ENCODE results near the gene TCF7L1.
"Not testable (repeated sequence)": the region's sequence is repeated elsewhere in the genome, so short reads cannot be mapped to it uniquely, and the experiment has no call there.

Gene TCF7L1

GRCh38 chr2:85291425-85292023 is 158.3 kb downstream of the TCF7L1 start:
- no peak for DNase-seq

GRCh38 chr2:85302121-85302520 is 168.9 kb downstream of the TCF7L1 start:
- no peak for DNase-seq

DNA sequence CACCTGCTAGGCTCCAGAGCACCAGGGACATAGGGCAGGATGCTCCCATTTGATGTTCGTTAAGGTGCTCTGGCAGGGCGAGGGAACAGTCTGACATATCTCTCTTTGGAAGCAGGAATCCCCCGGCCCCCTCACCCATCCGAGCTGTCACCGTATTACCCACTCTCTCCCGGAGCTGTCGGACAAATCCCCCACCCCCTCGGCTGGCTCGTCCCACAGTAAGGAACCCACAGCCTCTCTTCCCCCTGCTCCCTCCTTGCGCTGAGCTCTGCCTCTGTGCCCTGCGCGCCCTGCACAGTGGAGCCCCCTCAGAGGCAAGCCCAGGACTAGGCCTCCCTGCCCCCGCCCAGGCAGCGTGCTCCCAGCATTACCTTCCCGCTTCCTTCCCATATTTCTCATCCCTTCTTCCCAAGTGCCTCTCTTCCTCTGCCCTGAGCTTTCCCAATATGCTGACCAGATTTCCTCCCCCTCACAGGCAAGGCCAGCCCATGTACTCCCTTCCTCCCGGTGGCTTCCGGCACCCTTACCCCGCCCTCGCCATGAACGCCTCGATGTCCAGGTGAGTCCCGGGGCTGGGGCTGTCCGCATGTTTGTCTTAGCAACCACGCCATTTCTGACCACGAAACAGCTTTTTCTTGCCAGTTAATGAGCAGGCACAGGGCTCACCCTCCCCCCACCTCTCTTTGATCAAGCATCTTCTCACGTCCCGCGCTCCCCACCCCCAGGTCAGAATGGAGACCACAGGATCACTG is 170.8 kb downstream of the TCF7L1 start:
- no peak for DNase-seq

- no peak for DNase-seq
Measured at GRCh38 chr2:85307527-85307897, 174.3 kb downstream of the TCF7L1 start.

DNA sequence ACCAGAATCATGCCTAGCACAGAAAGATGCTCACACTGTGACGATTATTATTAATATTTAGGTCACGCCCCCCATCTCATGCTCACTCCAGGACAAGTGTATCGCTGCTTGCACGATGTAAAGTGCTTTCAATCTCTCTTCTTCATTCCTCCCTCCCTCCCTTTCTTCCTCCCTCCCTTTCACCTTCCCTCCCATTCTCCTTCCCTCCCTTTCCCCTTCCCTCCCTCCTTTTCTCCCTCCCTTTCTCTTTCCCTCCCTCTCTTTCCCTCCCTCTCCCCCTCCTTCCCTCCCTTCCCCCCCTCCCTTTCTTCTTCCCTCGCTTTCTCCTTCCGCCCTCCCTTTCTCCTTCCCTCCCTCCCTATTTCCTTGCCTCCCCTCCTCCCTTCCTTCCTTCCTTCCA is 175.0 kb downstream of the TCF7L1 start:
- no peak for DNase-seq

GRCh38 chr2:85308896-85309555 is 175.8 kb downstream of the TCF7L1 start:
- DNase-seq: peak; percentile 82

- DNase-seq: no peak
Measured at GRCh38 chr2:85309699-85310321, 176.6 kb downstream of the TCF7L1 start.

- no peak for DNase-seq
Measured at GRCh38 chr2:85310330-85310729, 177.1 kb downstream of the TCF7L1 start.

DNA sequence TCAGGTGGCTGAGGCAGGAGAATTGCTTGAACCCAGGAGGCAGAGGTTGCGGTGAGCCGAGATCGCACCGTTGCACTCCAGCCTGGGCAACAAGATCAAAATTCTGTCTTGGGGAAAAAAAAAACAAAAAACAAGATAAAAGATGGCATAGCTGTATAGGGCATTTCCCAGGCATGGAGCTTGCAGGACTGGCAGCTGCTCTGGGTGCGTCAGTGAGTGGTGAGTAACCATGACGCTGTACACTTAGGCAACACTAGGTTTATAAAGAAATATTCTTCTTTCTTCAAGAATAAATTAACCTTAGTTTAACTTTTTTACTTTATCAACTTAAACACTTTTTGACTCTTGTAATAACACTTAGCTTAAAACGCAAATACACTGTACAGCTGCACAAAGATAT is 179.2 kb downstream of the TCF7L1 start:
- no peak for DNase-seq

- no peak for DNase-seq
Measured at GRCh38 chr2:85314884-85315242, 181.7 kb downstream of the TCF7L1 start.

GRCh38 chr2:85315921-85316320 is 182.7 kb downstream of the TCF7L1 start:
- DNase-seq: not testable (repeated sequence)

DNA sequence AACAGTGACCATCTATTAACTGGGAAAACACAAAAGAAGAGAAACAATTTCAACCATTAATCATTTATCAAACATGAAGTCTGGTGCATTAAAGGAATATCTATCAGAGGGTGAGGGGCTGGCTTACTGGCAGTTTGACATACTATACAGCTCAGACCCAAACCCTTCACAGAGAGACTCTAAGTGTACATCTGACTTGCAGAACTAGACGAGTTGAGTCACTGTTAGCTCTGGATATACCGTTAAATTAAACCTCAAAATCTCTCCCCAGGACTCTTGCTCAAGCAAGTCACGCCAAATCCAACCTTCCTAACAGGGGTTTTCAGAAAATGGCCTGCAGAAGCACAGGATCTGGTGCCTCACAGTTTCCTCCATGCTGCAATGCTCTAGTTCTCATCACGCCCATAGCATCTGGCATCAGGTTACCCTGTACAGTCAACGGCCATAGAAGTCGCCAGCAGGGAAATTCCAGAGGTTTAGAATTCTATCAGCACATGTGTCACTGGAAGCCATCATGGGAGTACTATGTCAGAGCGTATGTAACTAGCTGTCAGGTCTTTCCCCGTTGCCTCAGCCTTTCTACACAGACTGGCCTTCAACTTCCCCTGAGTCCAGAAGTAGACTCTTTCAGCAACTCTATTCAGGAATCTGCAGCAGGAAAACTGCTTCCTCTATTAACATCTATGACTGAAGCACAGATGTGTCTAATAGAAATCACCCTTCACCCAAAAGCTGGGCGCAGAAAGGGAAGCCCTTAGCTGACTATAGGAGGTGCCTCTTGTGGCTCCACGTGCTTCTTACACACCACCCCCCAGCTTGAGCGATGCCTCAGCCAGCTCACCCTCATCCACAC is 185.3 kb downstream of the TCF7L1 start:
- DNase-seq: peak; percentile 52

- no peak for DNase-seq
Measured at GRCh38 chr2:85319796-85320195, 186.6 kb downstream of the TCF7L1 start.

GRCh38 chr2:85323351-85323987 is 190.3 kb downstream of the TCF7L1 start:
- DNase-seq: no peak

- not testable (repeated sequence) for DNase-seq
Measured at GRCh38 chr2:85323988-85324367, 190.8 kb downstream of the TCF7L1 start.

- DNase-seq: no peak
Measured at GRCh38 chr2:85324639-85325465, 191.7 kb downstream of the TCF7L1 start.

- no peak for DNase-seq
Measured at GRCh38 chr2:85325466-85325811, 192.2 kb downstream of the TCF7L1 start.

DNA sequence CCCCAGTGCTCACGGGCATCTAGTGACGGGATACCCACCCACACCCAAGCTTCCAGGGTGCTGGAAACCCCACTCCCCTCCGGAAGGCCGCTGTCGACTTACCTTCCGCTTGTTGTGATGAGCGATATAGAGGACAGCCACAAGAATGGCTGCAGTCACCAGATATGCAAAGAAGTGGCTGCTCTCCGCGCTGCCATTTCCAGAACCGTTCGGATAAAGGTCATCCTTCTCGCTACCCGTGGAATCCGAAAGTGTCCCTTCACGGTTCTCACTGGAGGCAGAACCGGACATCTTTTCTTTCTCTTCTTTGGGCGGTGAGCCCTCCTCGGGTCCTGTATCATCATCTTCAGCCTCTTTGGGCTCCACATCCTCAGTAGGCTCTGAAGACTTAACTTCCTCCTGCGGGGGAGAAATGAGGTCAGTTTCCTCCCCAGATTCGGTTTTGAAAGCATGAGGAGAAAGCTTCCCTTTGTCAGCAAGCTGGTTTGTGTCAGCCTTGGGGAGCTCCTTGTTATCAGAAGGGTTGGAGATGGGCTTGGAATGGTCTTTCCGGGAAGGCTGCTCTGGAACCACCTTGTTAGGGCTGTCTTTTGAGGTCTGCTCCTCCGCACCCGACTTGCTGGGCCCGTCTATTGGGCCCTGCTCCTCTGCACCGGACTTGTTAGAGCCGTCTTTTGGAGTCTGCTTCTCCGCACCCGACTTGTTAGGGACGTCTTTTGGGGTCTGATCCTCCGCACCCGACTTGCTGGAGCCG is 193.4 kb downstream of the TCF7L1 start:
- DNase-seq: no peak

DNA sequence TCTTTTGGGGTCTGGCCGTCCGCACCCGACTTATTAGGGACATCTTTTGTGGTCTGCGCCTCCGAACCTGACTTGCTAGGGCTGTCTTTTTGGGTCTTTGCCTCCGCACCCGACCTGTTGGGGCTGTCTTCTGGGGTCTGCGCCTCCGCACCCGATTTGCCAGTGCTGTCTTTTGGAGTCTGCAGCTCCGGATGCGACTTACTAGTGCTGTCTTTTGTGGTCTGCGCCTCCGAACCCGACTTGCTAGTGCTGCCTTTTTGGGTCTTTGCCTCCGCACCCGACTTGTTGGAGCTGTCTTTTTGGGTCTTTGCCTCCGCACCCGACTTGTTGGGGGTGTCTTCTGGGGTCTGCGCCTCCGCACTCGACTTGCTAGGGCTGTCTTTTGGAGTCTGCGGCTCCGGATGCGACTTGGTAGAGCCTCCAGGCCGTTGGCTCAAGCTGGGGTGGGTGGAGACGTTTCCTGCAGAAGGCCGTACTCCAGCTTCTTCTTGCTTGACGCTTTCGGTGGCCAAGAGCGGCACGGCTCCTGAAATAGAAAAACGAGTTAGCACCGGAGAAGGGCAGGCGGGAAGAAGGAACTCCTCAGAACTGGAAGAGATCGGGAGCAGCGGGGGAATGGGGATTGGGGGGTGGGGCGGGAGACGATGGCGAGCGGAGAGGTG is 194.1 kb downstream of the TCF7L1 start:
- peak; percentile 75 for DNase-seq

Data from femur (tissue), 1 donor.